Immature natural killer cell (primary cell): ENCODE results near the gene LAMB4. TPM values are rescaled to one million over a fixed set of nuclear protein-coding genes. Genes with fewer than 3 reads are reported as not detected.
"Not testable (repeated sequence)": the region's sequence is repeated elsewhere in the genome, so short reads cannot be mapped to it uniquely, and the experiment has no call there.

Source experiments
- DNase-seq, 3 donors: peaks; one replicate each; pipeline ENCODE4 v3.0.0; 2022; ENCODE audit warnings: mixed read lengths in 1 of 3
- H3K27ac Mint-ChIP-seq, 6 donors: one replicate each; pipeline ENCODE4 v1.8.0; 2020; ENCODE audit warnings: mixed read lengths in 6 of 6, mild to moderate bottlenecking in 5 of 6, inconsistent platforms in 4 of 6, moderate library complexity in 3 of 6
- H3K27me3 Mint-ChIP-seq, 3 donors: one replicate each; pipeline ENCODE4 v1.8.0; 2020 to 2021; ENCODE audit warnings: low read depth in 3 of 3, mild to moderate bottlenecking in 3 of 3, mixed read lengths in 3 of 3, moderate library complexity in 3 of 3, inconsistent platforms in 1 of 3
- H3K36me3 Mint-ChIP-seq, 3 donors: one replicate each; pipeline ENCODE4 v1.8.0; 2020; ENCODE audit warnings: mixed read lengths in 3 of 3, inconsistent platforms in 2 of 3, mild to moderate bottlenecking in 2 of 3
- H3K4me1 Mint-ChIP-seq, 2 donors: one replicate each; pipeline ENCODE4 v1.8.0; 2020; ENCODE audit warnings: inconsistent platforms in 2 of 2, mild to moderate bottlenecking in 2 of 2, mixed read lengths in 2 of 2, moderate library complexity in 1 of 2
- H3K4me3 Mint-ChIP-seq, 5 donors: one replicate each; pipeline ENCODE4 v1.8.0; 2020; ENCODE audit warnings: mild to moderate bottlenecking in 5 of 5, mixed read lengths in 5 of 5, inconsistent platforms in 3 of 5, moderate library complexity in 3 of 5
- H3K9me3 Mint-ChIP-seq, 6 donors: one replicate each; pipeline ENCODE4 v1.8.0; 2020; ENCODE audit warnings: mild to moderate bottlenecking in 6 of 6, mixed read lengths in 6 of 6, inconsistent platforms in 4 of 6, moderate library complexity in 3 of 6
- polyA plus RNA-seq, 3 donors: library from polyadenylated mRNA; unstranded; fragments of 300-500 nt; fragmentation: Illumina TruSeq; gene quantifications; one replicate each; pipeline ENCODE4 v1.2.3, GENCODE V29; 2021

The LAMB4 gene
- polyA plus RNA-seq, 3 donors from 2014 or later, result not detected

- Mint-ChIP-seq H3K4me3 (no peak overlapping the region), H3K36me3 (no peaks in the 10 kb centered on the region), H3K4me1 (peaks cover 2 to 5% of the 10 kb centered on the region in 2 donors), H3K27me3 (peaks cover 0 to 6% (median 6%) of the 10 kb centered on the region in 3 donors), H3K27ac (no peak overlapping the region), H3K9me3 (no peaks in the 10 kb centered on the region)
- no peak for DNase-seq
These were observed 78.7 kb downstream of the LAMB4 start for GRCh38 chr7:108051454-108051853.

GRCh38 chr7:108049962-108050361 lies 80.2 kb downstream of the LAMB4 start:
- Mint-ChIP-seq H3K9me3 (no peaks in the 10 kb centered on the region), H3K27me3 (peaks cover 0 to 9% (median 6%) of the 10 kb centered on the region in 3 donors), H3K27ac (no peak overlapping the region), H3K4me1 (peaks cover 2 to 5% of the 10 kb centered on the region in 2 donors), H3K36me3 (no peaks in the 10 kb centered on the region), H3K4me3 (no peak overlapping the region)
- no peak for DNase-seq

DNA sequence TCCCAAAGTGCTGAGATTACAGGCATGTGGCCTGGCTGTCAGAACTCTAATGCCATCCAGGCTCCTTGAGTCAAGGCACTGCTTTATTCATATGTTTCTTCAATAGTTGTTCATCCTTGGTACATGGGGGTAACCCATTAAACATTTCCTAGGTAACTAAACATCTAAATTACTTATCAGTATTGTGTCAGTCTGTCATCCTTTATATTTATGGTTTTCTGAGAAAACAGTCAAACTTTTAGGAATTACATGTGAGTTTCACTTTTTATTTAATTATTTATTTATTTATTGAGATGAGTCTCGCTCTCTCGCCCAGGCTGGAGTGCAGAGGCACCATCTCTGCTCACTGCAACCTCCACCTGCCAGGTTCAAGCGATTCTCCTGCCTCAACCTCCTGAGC lies 81.7 kb downstream of the LAMB4 start:
- DNase-seq, result no peak
- H3K4me1 Mint-ChIP-seq, result peaks cover 2 to 5% of the 10 kb centered on the region in 2 donors
- H3K36me3 Mint-ChIP-seq, result no peaks in the 10 kb centered on the region
- H3K4me3 Mint-ChIP-seq, result no peak overlapping the region
- H3K9me3 Mint-ChIP-seq, result peaks cover 0 to 2% (median 0%) of the 10 kb centered on the region in 6 donors
- H3K27me3 Mint-ChIP-seq, result peaks cover 0 to 9% (median 4%) of the 10 kb centered on the region in 3 donors
- H3K27ac Mint-ChIP-seq, result no peak overlapping the region

GRCh38 chr7:108046952-108047506 lies 83.1 kb downstream of the LAMB4 start:
- H3K27ac Mint-ChIP-seq, result no peak overlapping the region
- no peaks in the 10 kb centered on the region for H3K36me3 Mint-ChIP-seq
- peaks cover 2 to 5% of the 10 kb centered on the region in 2 donors for H3K4me1 Mint-ChIP-seq
- no peak overlapping the region for H3K4me3 Mint-ChIP-seq
- H3K9me3 Mint-ChIP-seq, result peaks cover 0 to 2% (median 0%) of the 10 kb centered on the region in 6 donors
- DNase-seq, result no peak
- peaks cover 2 to 9% (median 3%) of the 10 kb centered on the region in 3 donors for H3K27me3 Mint-ChIP-seq

GRCh38 chr7:108045669-108046068 lies 84.5 kb downstream of the LAMB4 start:
- H3K4me3 Mint-ChIP-seq, result no peak overlapping the region
- H3K4me1 Mint-ChIP-seq, result peaks cover 2 to 5% of the 10 kb centered on the region in 2 donors
- DNase-seq, result no peak
- H3K27ac Mint-ChIP-seq, result peak overlapping the region in 1 of 6 donors; percentile 17
- peaks cover 0 to 2% (median 0%) of the 10 kb centered on the region in 6 donors for H3K9me3 Mint-ChIP-seq
- H3K36me3 Mint-ChIP-seq, result no peaks in the 10 kb centered on the region
- H3K27me3 Mint-ChIP-seq, result peaks cover 0 to 5% (median 2%) of the 10 kb centered on the region in 3 donors

GRCh38 chr7:108045154-108045553 lies 85.0 kb downstream of the LAMB4 start:
- DNase-seq, result no peak
- peaks cover 2 to 5% of the 10 kb centered on the region in 2 donors for H3K4me1 Mint-ChIP-seq
- H3K9me3 Mint-ChIP-seq, result peaks cover 0 to 2% (median 0%) of the 10 kb centered on the region in 6 donors
- peaks cover 0 to 5% (median 2%) of the 10 kb centered on the region in 3 donors for H3K27me3 Mint-ChIP-seq
- no peak overlapping the region for H3K27ac Mint-ChIP-seq
- no peak overlapping the region for H3K4me3 Mint-ChIP-seq
- no peaks in the 10 kb centered on the region for H3K36me3 Mint-ChIP-seq

GRCh38 chr7:108044345-108044744 lies 85.8 kb downstream of the LAMB4 start:
- no peak overlapping the region for H3K27ac Mint-ChIP-seq
- DNase-seq, result no peak
- H3K4me1 Mint-ChIP-seq, result peaks cover 2 to 5% of the 10 kb centered on the region in 2 donors
- peaks cover 0 to 2% (median 0%) of the 10 kb centered on the region in 6 donors for H3K9me3 Mint-ChIP-seq
- peaks cover 0 to 5% (median 2%) of the 10 kb centered on the region in 3 donors for H3K27me3 Mint-ChIP-seq
- H3K4me3 Mint-ChIP-seq, result no peak overlapping the region
- no peaks in the 10 kb centered on the region for H3K36me3 Mint-ChIP-seq

- no peak overlapping the region for H3K4me3 Mint-ChIP-seq
- H3K27ac Mint-ChIP-seq, result no peak overlapping the region
- H3K9me3 Mint-ChIP-seq, result peaks cover 0 to 2% (median 0%) of the 10 kb centered on the region in 6 donors
- no peaks in the 10 kb centered on the region for H3K36me3 Mint-ChIP-seq
- peaks cover 0 to 3% (median 0%) of the 10 kb centered on the region in 3 donors for H3K27me3 Mint-ChIP-seq
- H3K4me1 Mint-ChIP-seq, result no peaks in the 10 kb centered on the region
- DNase-seq, result no peak
These were observed 91.2 kb downstream of the LAMB4 start for GRCh38 chr7:108038986-108039385.

DNA sequence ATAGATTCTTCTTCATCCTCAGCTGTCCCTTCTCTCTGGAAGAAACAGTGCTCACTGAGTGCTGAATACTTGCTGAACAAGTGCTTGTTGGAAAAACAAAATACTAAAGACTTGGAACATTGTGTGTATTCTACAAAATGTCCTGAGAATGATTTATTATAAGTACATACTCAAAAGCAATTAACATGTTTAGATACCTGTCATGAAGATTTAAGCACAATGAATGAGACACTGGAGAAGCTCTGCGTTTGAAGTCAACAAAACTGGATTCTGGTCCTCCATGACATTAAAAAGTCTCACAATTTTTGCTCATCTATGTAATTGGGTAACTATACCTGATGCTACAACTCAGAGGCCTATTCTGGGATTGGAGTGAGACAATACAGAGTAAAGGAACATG lies 92.4 kb downstream of the LAMB4 start:
- Mint-ChIP-seq H3K27ac (no peak overlapping the region), H3K9me3 (no peaks in the 10 kb centered on the region), H3K36me3 (no peaks in the 10 kb centered on the region), H3K4me1 (no peaks in the 10 kb centered on the region), H3K4me3 (no peak overlapping the region), H3K27me3 (peaks cover 0 to 2% (median 0%) of the 10 kb centered on the region in 3 donors)
- DNase-seq, result no peak

DNA sequence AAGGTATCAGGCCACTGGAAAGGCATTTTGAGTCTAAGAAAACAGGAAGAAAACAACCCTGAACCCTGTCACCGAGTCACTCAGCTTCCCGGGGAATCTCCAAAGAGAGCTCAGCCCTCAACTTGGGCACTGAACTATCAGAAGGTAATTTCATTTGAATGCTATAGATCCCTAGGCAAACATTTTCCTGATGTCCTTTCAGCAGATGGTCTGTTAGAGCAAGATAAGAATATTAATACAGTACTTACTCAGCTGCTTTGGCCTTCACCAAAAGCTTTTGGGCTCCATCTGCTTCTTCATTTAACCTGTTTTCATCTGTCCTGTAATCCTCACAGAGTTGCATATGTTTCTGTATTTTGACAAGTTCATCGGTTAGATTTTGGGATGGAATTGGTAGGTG lies 93.0 kb downstream of the LAMB4 start:
- Mint-ChIP-seq H3K27me3 (peaks cover 0 to 2% (median 0%) of the 10 kb centered on the region in 3 donors), H3K27ac (no peak overlapping the region), H3K9me3 (no peaks in the 10 kb centered on the region), H3K36me3 (no peaks in the 10 kb centered on the region), H3K4me1 (no peaks in the 10 kb centered on the region), H3K4me3 (no peak overlapping the region)
- DNase-seq, result no peak

GRCh38 chr7:108034586-108034985 lies 95.6 kb downstream of the LAMB4 start:
- H3K4me1 Mint-ChIP-seq, result no peaks in the 10 kb centered on the region
- no peaks in the 10 kb centered on the region for H3K9me3 Mint-ChIP-seq
- no peak for DNase-seq
- no peak overlapping the region for H3K4me3 Mint-ChIP-seq
- H3K27me3 Mint-ChIP-seq, result peaks cover under 1 to 4% (median 2%) of the 10 kb centered on the region in 3 donors
- no peaks in the 10 kb centered on the region for H3K36me3 Mint-ChIP-seq
- no peak overlapping the region for H3K27ac Mint-ChIP-seq

DNA sequence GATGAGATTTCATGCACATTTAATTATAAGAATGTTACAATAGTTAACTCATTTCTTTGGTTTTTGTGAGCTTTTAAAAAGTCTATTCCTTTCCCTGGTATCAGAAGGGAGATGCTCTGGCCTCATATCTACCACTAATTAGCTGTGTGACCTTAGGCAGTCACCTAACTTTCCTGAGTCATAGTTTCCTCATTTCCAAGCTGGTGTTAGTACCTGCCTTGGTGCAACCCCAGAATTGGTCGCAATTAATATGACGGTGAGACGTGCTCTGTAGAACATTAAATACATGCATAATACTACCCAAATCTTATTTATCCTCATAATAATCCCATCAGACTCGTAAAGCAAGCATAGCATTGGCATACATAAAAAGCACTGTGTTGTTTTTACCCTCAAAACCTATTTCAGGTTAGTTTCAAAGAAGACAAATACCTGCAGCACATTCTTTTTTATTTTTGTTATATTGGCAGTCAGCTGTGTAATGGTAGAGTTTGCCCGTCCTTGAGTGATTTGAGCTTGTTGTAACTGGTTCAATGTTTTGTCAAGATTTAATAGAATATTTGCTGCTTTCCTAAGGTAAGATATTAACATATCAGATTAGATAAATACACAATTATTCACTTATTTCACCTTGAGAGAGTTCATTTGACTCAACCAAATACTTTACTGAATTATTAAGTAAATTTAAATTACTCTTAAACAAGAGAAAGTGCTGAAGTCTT lies 96.2 kb downstream of the LAMB4 start:
- Mint-ChIP-seq H3K9me3 (no peaks in the 10 kb centered on the region), H3K27me3 (peaks cover 2 to 4% (median 4%) of the 10 kb centered on the region in 3 donors), H3K36me3 (no peaks in the 10 kb centered on the region), H3K4me3 (no peak overlapping the region), H3K27ac (no peak overlapping the region), H3K4me1 (no peaks in the 10 kb centered on the region)
- DNase-seq, result no peak

GRCh38 chr7:108033309-108033708 lies 96.9 kb downstream of the LAMB4 start:
- H3K9me3 Mint-ChIP-seq, H3K27ac Mint-ChIP-seq, DNase-seq, H3K4me1 Mint-ChIP-seq, H3K36me3 Mint-ChIP-seq, H3K4me3 Mint-ChIP-seq, H3K27me3 Mint-ChIP-seq: not testable (repeated sequence)

- H3K4me3 Mint-ChIP-seq, result no peak overlapping the region
- no peaks in the 10 kb centered on the region for H3K9me3 Mint-ChIP-seq
- DNase-seq, result no peak
- H3K36me3 Mint-ChIP-seq, result no peaks in the 10 kb centered on the region
- H3K27ac Mint-ChIP-seq, result no peak overlapping the region
- no peaks in the 10 kb centered on the region for H3K4me1 Mint-ChIP-seq
- peaks cover 2 to 8% (median 7%) of the 10 kb centered on the region in 3 donors for H3K27me3 Mint-ChIP-seq
These were observed 99.6 kb downstream of the LAMB4 start for GRCh38 chr7:108030516-108030915.
